GM12873 (cell line): ENCODE data around the gene SLC38A3.

Source experiments
- TF ChIP-seq, protein P1 (sequence below): IDR thresholded peaks from 2 replicates; pipeline ENCODE4 v1.5.1; 2012; ENCODE audit warnings: low read depth, mild to moderate bottlenecking, moderate library complexity, low read length, control low read depth; ENCODE audit not compliant: insufficient read depth; ENCODE audit errors: missing control alignments

Gene SLC38A3

DNA sequence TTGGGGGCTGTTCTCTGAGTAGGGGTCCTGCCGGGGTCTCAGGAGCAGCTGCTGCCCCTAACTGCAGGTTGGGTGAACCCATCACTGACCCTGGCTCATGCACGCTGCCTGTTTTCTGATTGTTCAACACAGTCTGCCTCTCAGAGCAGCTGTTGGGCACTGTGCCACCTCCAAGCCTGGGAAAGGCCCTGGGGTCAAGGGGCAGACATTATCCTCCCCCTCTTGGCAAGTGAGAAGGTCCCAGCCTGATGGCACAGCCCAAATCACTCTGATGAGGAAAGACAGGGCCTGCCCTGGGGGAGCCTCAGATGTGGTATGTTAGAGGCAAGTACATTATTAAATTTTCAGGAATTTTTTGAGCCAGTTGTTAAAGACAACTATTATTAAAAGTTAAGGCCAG, 27.7 kb upstream of the SLC38A3 start:
- TF ChIP-seq, protein P1, sequence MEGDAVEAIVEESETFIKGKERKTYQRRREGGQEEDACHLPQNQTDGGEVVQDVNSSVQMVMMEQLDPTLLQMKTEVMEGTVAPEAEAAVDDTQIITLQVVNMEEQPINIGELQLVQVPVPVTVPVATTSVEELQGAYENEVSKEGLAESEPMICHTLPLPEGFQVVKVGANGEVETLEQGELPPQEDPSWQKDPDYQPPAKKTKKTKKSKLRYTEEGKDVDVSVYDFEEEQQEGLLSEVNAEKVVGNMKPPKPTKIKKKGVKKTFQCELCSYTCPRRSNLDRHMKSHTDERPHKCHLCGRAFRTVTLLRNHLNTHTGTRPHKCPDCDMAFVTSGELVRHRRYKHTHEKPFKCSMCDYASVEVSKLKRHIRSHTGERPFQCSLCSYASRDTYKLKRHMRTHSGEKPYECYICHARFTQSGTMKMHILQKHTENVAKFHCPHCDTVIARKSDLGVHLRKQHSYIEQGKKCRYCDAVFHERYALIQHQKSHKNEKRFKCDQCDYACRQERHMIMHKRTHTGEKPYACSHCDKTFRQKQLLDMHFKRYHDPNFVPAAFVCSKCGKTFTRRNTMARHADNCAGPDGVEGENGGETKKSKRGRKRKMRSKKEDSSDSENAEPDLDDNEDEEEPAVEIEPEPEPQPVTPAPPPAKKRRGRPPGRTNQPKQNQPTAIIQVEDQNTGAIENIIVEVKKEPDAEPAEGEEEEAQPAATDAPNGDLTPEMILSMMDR, result no peak

GRCh38 chr3:50179710-50180109, 25.4 kb upstream of the SLC38A3 start:
- TF ChIP-seq, protein P1, result no peak

DNA sequence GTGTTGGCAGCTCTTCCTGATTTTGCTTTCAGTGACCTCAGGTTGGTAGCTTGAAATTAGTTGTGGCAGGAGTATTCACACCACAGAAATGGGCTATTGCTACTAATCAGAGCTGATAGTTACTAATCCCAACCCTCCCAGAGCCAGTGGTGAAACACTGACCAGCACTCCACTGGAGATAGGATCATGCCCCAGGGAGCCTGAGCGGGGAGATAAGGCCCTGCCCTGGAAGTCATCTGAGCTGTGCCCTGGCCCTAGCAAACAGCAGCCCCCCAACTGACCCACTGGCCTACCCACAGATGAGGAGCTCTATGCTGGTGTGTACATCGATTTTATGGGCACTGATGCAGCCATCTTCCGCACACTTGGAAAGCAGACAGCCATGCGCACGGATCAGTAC, 23.1 kb upstream of the SLC38A3 start:
- TF ChIP-seq, protein P1, result no peak

DNA sequence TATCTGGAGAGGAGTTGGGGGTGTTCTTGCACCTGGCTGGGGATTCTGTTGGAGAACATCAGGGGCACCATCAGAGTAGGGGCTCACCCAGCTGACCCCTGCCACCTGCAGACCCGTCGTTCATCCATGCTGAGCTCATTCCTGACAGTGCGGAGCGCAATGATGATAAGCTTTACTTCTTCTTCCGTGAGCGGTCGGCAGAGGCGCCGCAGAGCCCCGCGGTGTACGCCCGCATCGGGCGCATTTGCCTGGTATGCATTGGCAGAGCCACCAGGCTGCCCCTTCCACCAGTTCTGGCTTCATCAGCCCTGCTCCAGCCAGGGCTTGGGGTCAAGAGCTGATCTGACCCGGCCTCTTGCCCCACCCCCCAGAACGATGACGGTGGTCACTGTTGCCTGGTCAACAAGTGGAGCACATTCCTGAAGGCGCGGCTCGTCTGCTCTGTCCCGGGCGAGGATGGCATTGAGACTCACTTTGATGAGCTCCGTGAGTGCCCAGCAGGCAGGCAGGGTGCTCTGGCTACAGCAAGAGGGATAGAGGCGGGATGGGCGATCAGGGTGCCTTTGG, 22.5 kb upstream of the SLC38A3 start:
- TF ChIP-seq, protein P1, result no peak

- TF ChIP-seq, protein P1, result no peak
Measured at GRCh38 chr3:50183755-50184154, 21.3 kb upstream of the SLC38A3 start.

DNA sequence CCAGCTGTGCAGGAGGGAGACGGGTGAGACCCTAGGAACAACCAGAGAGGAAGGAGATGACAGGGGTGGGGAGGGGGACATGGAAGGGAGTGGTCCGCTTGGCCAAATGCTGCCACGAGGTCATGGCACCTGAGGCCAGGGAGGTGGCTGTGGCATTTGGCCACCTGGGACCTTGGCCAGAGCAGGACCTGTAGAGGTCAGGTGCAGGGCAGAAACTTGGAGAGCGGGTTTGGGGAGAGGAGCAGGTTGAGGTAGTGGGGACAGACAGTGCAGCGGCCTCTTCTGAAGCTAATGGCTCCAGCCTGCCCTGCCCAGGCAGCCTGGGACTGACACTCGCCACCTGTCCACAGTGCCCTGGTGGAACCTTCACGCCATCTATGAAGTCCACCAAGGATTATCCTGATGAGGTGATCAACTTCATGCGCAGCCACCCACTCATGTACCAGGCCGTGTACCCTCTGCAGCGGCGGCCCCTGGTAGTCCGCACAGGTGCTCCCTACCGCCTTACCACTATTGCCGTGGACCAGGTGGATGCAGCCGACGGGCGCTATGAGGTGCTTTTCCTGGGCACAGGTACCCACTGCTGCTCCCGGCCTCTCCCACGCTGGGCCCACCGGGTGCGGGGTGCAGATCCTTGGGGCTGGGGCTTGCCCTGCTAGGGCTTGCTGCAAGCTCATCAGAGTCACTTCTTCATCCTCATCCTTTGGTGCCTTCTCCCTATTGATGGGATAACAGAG, 20.7 kb upstream of the SLC38A3 start:
- TF ChIP-seq, protein P1, result no peak

GRCh38 chr3:50185230-50185629, 19.8 kb upstream of the SLC38A3 start:
- TF ChIP-seq, protein P1, result no peak
